Prostate gland (tissue), 2 donors: Measurements from ENCODE around the gene ELF2. TPM values are rescaled to one million over a fixed set of nuclear protein-coding genes. Genes with fewer than 3 reads are reported as not detected.

Source experiments
- DNase-seq: peaks from one replicate; pipeline ENCODE4 v3.0.0-alpha.2; 2019; ENCODE audit warnings: low spot score
- H3K27ac ChIP-seq, 2 donors: fragments of 200-600 bp; sonication (generic); 2 replicates each; pipeline ENCODE4 v1.5.1; 2017 to 2019
- H3K27me3 ChIP-seq: fragments of 200-600 bp; sonication (generic); replicated peaks from 2 replicates; pipeline ENCODE4 v1.5.1; 2019; ENCODE audit not compliant: insufficient read depth
- H3K36me3 ChIP-seq, 2 donors: fragments of 200-600 bp; sonication (generic); 1 replicate in 1 of 2; 2 replicates in 1 of 2; pipeline versions ENCODE4 v1.5.1 to v1.8.1; 2017 to 2019
- H3K4me1 ChIP-seq: fragments of 200-600 bp; sonication (generic); replicated peaks from 2 replicates; pipeline ENCODE4 v1.5.1; 2019
- H3K4me3 ChIP-seq, 2 donors: fragments of 200-600 bp; sonication (generic); 2 replicates each; pipeline ENCODE4 v1.5.1; 2017 to 2019
- H3K9me3 ChIP-seq: fragments of 200-600 bp; sonication (generic); 2 replicates; pipeline ENCODE4 v1.5.1; 2017
- CTCF ChIP-seq, 4 experiments: fragments of 200-600 bp in 2 of 4; fragments of 450-650 bp in 2 of 4; sonication (generic) in 2 of 4; IDR thresholded peaks; 1 replicate in 3 of 4; 2 replicates in 1 of 4; pipeline ENCODE4 v1.5.1; 2016 to 2019; ENCODE audit warnings: antibody characterized with exemption in 4 of 4, mild to moderate bottlenecking in 2 of 4, moderate library complexity in 2 of 4
- POLR2A ChIP-seq: fragments of 450-650 bp; IDR thresholded peaks from one replicate; pipeline ENCODE4 v1.6.1; 2016; ENCODE audit warnings: antibody characterized with exemption, mild to moderate bottlenecking
- POLR2AphosphoS5 ChIP-seq: sonication (generic); formaldehyde crosslinking; IDR thresholded peaks from one replicate; pipeline ENCODE4 v1.6.1; 2017; ENCODE audit warnings: antibody characterized with exemption
- WGBS: methylation state at CpG from one replicate; pipeline ENCODE4 v1.1.5; 2018; 5-methylcytosine and 5-hydroxymethylcytosine counted together
- intact Hi-C: fragments of 100-400 bp; cut with DNase I; formaldehyde crosslinking; loops from one replicate; pipeline ENCODE4 v1.14.2; 2022
- total RNA-seq, 2 donors: library from RNA; depleted of rRNA; stranded (reverse); fragments of >200 nt; gene quantifications; one replicate each; pipeline ENCODE4 v1.1.0, GENCODE V29; 2016

ELF2 gene
- total RNA-seq, 2 donors from 2014 or later: 53.2 to 61.7 TPM

GRCh38 chr4:139146926-139147629, 29.9 kb downstream of the ELF2 start:
- H3K27me3 ChIP-seq: no peaks in the 10 kb centered on the region
- TF ChIP-seq CTCF (IDR thresholded peaks at IDR 0.05): no peak
- TF ChIP-seq POLR2AphosphoS5: no peak
- no peaks in the 10 kb centered on the region for H3K4me1 ChIP-seq
- DNase-seq: no peak
- no peak overlapping the region for H3K27ac ChIP-seq
- no peak overlapping the region for H3K4me3 ChIP-seq
- 87% methylated on average over 8 of the region's 8 CpGs for WGBS
- H3K36me3 ChIP-seq: no peaks in the 10 kb centered on the region
- intact Hi-C loops: no loop called here
- no peaks in the 10 kb centered on the region for H3K9me3 ChIP-seq

GRCh38 chr4:139145552-139145932, 31.5 kb downstream of the ELF2 start:
- Histone ChIP-seq H3K4me3 (no peak overlapping the region), H3K4me1 (no peaks in the 10 kb centered on the region), H3K27ac (no peak overlapping the region), H3K27me3 (no peaks in the 10 kb centered on the region), H3K36me3 (no peaks in the 10 kb centered on the region), H3K9me3 (no peaks in the 10 kb centered on the region)
- 94% methylated on average over 1 of the region's 1 CpG for WGBS
- no peak for TF ChIP-seq POLR2AphosphoS5
- no peak for TF ChIP-seq CTCF (IDR thresholded peaks at IDR 0.05)
- no peak for TF ChIP-seq POLR2A
- no peak for DNase-seq
- intact Hi-C loops: no loop called here

- Histone ChIP-seq H3K36me3 (no peaks in the 10 kb centered on the region), H3K4me1 (no peaks in the 10 kb centered on the region), H3K4me3 (no peak overlapping the region), H3K27ac (no peak overlapping the region), H3K9me3 (no peaks in the 10 kb centered on the region), H3K27me3 (no peaks in the 10 kb centered on the region)
- WGBS: 75% methylated on average over 3 of the region's 3 CpGs
- no peak for DNase-seq
- TF ChIP-seq CTCF (IDR thresholded peaks at IDR 0.05) (no peak), POLR2A (no peak), POLR2AphosphoS5 (no peak)
- intact Hi-C loops: no loop called here
These were observed 32.0 kb downstream of the ELF2 start for GRCh38 chr4:139144911-139145551.

GRCh38 chr4:139144161-139144859, 32.7 kb downstream of the ELF2 start:
- Histone ChIP-seq H3K27ac (no peak overlapping the region), H3K4me3 (no peak overlapping the region), H3K9me3 (no peaks in the 10 kb centered on the region), H3K36me3 (no peaks in the 10 kb centered on the region), H3K27me3 (no peaks in the 10 kb centered on the region), H3K4me1 (no peaks in the 10 kb centered on the region)
- intact Hi-C loops: no loop called here
- WGBS: 92% methylated on average over 7 of the region's 7 CpGs
- no peak for DNase-seq
- no peak for TF ChIP-seq POLR2A
- no peak for TF ChIP-seq POLR2AphosphoS5
- no peak for TF ChIP-seq CTCF (IDR thresholded peaks at IDR 0.05)
